H1 (cell line): ENCODE results near the gene UCN3. TPM values are rescaled to one million over a fixed set of nuclear protein-coding genes. Genes with fewer than 3 reads are reported as not detected.

Experiments
- ASH2L ChIP-seq: fragments of 200-600, 300-600 bp; sonication (generic); IDR thresholded peaks from one replicate; pipeline ENCODE4 v1.7.1; 2017; ENCODE audit warnings: low read length
- BCL11A ChIP-seq, 2 experiments: IDR thresholded peaks; one replicate each; pipeline ENCODE4 v1.6.1; 2011; ENCODE audit warnings: low read depth in 2 of 2, low read length in 2 of 2, mild to moderate bottlenecking in 2 of 2
- CHD1 ChIP-seq: IDR thresholded peaks from 2 replicates; pipeline ENCODE4 v1.6.1; 2012; ENCODE audit warnings: low read depth, low read length, improper control_type of control experiment
- CREB1 ChIP-seq: IDR thresholded peaks from 2 replicates; pipeline ENCODE4 v1.6.1; 2012; ENCODE audit warnings: inconsistent platforms
- EZH2 ChIP-seq: fragments of 200-600 bp; sonication (generic); IDR thresholded peaks from 2 replicates; pipeline ENCODE4 v1.7.1; 2012; ENCODE audit warnings: low read depth, mild to moderate bottlenecking, moderate library complexity, low read length, inconsistent platforms; ENCODE audit not compliant: severe bottlenecking
- GTF2F1 ChIP-seq: IDR thresholded peaks from 2 replicates; pipeline ENCODE4 v1.6.1; 2012; ENCODE audit warnings: low read depth, low read length, improper control_type of control experiment, borderline replicate concordance
- JUND ChIP-seq: IDR thresholded peaks from 2 replicates; pipeline ENCODE4 v1.6.1; 2011; ENCODE audit warnings: mild to moderate bottlenecking, improper control_type of control experiment, low read length
- KDM1A ChIP-seq: fragments of 200-600, 300-600 bp; sonication (generic); IDR thresholded peaks from 2 replicates; pipeline ENCODE4 v1.7.1; 2016; ENCODE audit warnings: mild to moderate bottlenecking, low read length, borderline replicate concordance
- KDM5A ChIP-seq: fragments of 200-600 bp; IDR thresholded peaks from 2 replicates; pipeline ENCODE4 v1.7.1; 2012; ENCODE audit warnings: mild to moderate bottlenecking, low read length, inconsistent platforms, mixed read lengths
- PHF8 ChIP-seq: fragments of 200-600 bp; sonication (generic); conservative IDR thresholded peaks from 2 replicates; pipeline ENCODE4 v1.7.1; 2012; ENCODE audit warnings: low read depth, mild to moderate bottlenecking, inconsistent platforms, low read length, moderate library complexity
- POLR2A ChIP-seq, 2 experiments: IDR thresholded peaks; 1 replicate in 1 of 2; 2 replicates in 1 of 2; pipeline ENCODE4 v1.6.1; 2011; ENCODE audit warnings: low read depth in 2 of 2, low read length in 2 of 2, mild to moderate bottlenecking in 2 of 2; ENCODE audit errors: control extremely low read depth in 1 of 2
- POLR2AphosphoS5 ChIP-seq: IDR thresholded peaks from 2 replicates; pipeline ENCODE4 v1.6.1; 2011; ENCODE audit warnings: low read depth, low read length
- RBBP5 ChIP-seq: IDR thresholded peaks from 2 replicates; pipeline ENCODE4 v1.7.1; 2012; ENCODE audit warnings: low read depth, mild to moderate bottlenecking, inconsistent platforms, low read length, moderate library complexity, borderline replicate concordance
- SIN3A ChIP-seq, 2 experiments: IDR thresholded peaks in 1 of 2; conservative IDR thresholded peaks in 1 of 2; 2 replicates each; pipeline ENCODE4 v1.6.1; 2011 to 2012; ENCODE audit warnings: low read length in 2 of 2, improper control_type of control experiment in 1 of 2, low read depth in 1 of 2, mild to moderate bottlenecking in 1 of 2
- SIX5 ChIP-seq: IDR thresholded peaks from 2 replicates; pipeline ENCODE4 v1.6.1; 2011; ENCODE audit warnings: mild to moderate bottlenecking, low read depth, low read length
- SP1 ChIP-seq: IDR thresholded peaks from 2 replicates; pipeline ENCODE4 v1.6.1; 2011; ENCODE audit warnings: low read depth, low read length
- SP2 ChIP-seq: IDR thresholded peaks from 2 replicates; pipeline ENCODE4 v1.6.1; 2012; ENCODE audit warnings: mild to moderate bottlenecking, low read length, inconsistent platforms
- SP4 ChIP-seq: IDR thresholded peaks from 2 replicates; pipeline ENCODE4 v1.6.1; 2012; ENCODE audit warnings: low read length, inconsistent platforms
- TAF1 ChIP-seq: IDR thresholded peaks from 2 replicates; pipeline ENCODE4 v1.6.1; 2011; ENCODE audit warnings: mild to moderate bottlenecking, low read depth, low read length
- TAF7 ChIP-seq: optimal IDR thresholded peaks from 2 replicates; pipeline ENCODE3; 2011; ENCODE audit warnings: low read depth, mild to moderate bottlenecking, inconsistent platforms, low read length, moderate library complexity, borderline replicate concordance
- USF2 ChIP-seq: IDR thresholded peaks from 2 replicates; pipeline ENCODE4 v1.6.1; 2011; ENCODE audit warnings: low read length, improper control_type of control experiment
- YY1 ChIP-seq: IDR thresholded peaks from 2 replicates; pipeline ENCODE4 v1.6.1; 2011; ENCODE audit warnings: low read depth, mild to moderate bottlenecking, low read length
- polyA plus RNA-seq, 7 experiments: library from polyadenylated mRNA; depleted of rRNA in 3 of 7; stranded (reverse) in 5 of 7; unstranded in 2 of 7; fragments of >200 nt in 5 of 7; fragments of 200-250 nt in 2 of 7; gene quantifications; 1 replicate in 5 of 7; 2 replicates in 1 of 7; 4 replicates in 1 of 7; pipeline versions ENCODE4 v1.2.1 to v1.2.3, GENCODE V29; 2011 to 2013; ENCODE audit warnings: missing spikeins in 2 of 7, mixed read lengths in 2 of 7
- total RNA-seq: library from RNA; stranded (reverse); fragmentation: NEBNext Ultra II Directional; extraction: Animal tissue kit (Norgen Biotek cat#: 25700); gene quantifications from 2 replicates; pipeline ENCODE4 v1.2.1, GENCODE V29; 2021

The UCN3 gene
- total and polyA plus RNA-seq, 2 of the 8 experiments (the other 6 are each of a cell fraction or from before 2014, with no cell fraction given) = not detected

GRCh38 chr10:5416981-5417380 is 52.2 kb downstream of the UCN3 start (continued):
- 0 out of 2 replicates have a peak, but pooled peaks have one; percentile 70 for TF ChIP-seq RBBP5
- TF ChIP-seq CREB1 = no peak
- no peak for TF ChIP-seq TAF7
- no peak for TF ChIP-seq POLR2A (IDR thresholded peaks at IDR 0.05; ENCODE audit: control extremely low read depth in 1 of 2, low read depth in 2 of 2, low read length in 2 of 2)
- no peak for TF ChIP-seq GTF2F1
- no peak for TF ChIP-seq CHD1
- no peak for TF ChIP-seq POLR2AphosphoS5
- TF ChIP-seq JUND = no peak
- TF ChIP-seq USF2 = no peak
- TF ChIP-seq EZH2 = no peak
- TF ChIP-seq TAF1 = no peak
- TF ChIP-seq YY1 = no peak
- TF ChIP-seq SP4 = no peak
- no peak for TF ChIP-seq PHF8
- no peak for TF ChIP-seq SP1
- TF ChIP-seq KDM1A = no peak
- no peak for TF ChIP-seq KDM5A
- TF ChIP-seq ASH2L = peak; percentile 91
- TF ChIP-seq BCL11A (IDR thresholded peaks at IDR 0.05; ENCODE audit: low read depth in 2 of 2, low read length in 2 of 2) = no peak
- peak; percentile 41 to 60; a peak in 1 of 4 replicates for TF ChIP-seq SIN3A (conservative IDR thresholded peaks at IDR 0.05 in 1 of 2, IDR thresholded peaks at IDR 0.05 in 1 of 2; ENCODE audit: low read depth in 1 of 2, low read length in 2 of 2)
- TF ChIP-seq SIX5 = no peak
- no peak for TF ChIP-seq SP2
